MM.1S (cell line): ENCODE data around the gene TERT.

Experiments
- CTCF ChIP-seq: fragments of 300-600 bp; sonication (generic); IDR thresholded peaks from 2 replicates; pipeline ENCODE4 v1.5.1; 2016; ENCODE audit warnings: antibody characterized with exemption, low read length, mixed read lengths
- EZH2phosphoT487 ChIP-seq: fragments of 300-600 bp; sonication (generic); IDR thresholded peaks from 2 replicates; pipeline ENCODE4 v1.6.1; 2018; ENCODE audit warnings: antibody characterized with exemption, low read length

DNA sequence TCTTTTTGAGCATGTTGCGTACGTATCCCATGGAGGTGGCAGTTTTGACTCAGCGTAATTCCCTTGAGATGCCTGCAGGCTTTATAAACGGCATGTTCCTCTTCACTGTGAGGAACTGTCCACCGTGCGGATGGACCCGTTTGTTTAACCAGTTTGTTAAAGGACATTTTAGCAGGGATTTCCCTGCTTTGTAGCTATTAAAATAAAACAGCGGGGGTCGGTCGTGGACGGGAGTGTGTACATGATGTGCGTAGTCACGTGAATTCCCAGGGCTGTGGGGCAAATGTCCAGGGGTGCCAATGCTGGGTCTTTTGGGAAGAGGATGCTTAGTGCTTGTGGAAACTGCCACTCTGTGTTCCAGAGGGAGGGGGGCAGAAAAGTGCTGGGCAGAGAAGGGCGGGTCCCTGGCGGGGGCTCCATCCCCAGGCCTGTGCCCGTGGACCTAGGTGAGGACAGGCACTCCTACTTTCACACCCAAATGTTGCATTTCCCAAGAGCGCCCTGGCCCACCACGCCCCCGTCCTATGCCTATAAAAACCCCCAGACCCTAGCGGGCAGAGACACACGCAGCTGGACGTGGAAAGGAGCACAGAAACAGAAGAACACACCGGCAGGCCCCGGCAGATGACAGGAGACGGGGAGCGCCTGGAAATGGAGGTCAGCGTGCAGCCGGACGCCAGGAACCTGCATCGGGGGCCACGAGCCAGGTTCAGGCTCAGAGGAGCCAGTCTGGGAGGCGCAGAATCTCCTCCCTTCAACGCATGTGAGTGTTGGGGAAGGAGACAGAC is 4.0 kb upstream of the TERT start:
- TF ChIP-seq EZH2phosphoT487 (no peak), CTCF (no peak)
